ENCODE data around the gene ABI2.

ABI2 gene

DNA sequence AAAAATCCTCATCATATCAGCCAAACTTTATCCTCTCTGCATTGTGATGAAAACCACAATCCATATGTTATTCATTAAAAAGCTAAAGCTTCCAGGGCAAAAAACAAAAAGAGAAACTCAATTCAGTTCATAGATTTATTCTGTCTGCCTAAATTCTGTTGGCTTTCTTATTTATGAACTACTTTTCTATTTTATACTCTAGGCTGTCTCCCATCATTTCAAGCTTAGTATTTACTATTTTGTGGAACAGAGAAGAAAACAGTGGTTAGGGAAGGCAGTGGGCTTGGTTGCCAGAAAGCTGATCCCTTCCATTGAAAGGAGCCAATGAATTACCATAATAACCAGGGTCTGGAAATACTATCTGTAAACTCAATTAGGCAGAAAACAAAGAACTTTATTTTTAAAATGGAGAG, 135.1 kb downstream of the ABI2 start:
- H3K4me3 ChIP-seq (ENCODE audit: low read length) = no peak overlapping the region
- TF ChIP-seq, protein P1, sequence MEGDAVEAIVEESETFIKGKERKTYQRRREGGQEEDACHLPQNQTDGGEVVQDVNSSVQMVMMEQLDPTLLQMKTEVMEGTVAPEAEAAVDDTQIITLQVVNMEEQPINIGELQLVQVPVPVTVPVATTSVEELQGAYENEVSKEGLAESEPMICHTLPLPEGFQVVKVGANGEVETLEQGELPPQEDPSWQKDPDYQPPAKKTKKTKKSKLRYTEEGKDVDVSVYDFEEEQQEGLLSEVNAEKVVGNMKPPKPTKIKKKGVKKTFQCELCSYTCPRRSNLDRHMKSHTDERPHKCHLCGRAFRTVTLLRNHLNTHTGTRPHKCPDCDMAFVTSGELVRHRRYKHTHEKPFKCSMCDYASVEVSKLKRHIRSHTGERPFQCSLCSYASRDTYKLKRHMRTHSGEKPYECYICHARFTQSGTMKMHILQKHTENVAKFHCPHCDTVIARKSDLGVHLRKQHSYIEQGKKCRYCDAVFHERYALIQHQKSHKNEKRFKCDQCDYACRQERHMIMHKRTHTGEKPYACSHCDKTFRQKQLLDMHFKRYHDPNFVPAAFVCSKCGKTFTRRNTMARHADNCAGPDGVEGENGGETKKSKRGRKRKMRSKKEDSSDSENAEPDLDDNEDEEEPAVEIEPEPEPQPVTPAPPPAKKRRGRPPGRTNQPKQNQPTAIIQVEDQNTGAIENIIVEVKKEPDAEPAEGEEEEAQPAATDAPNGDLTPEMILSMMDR (IDR thresholded peaks at IDR 0.05; ENCODE audit: insufficient read depth, low read depth, low read length, missing control alignments) = no peak
- no peak for DNase-seq (ENCODE audit: low read depth)

DNA sequence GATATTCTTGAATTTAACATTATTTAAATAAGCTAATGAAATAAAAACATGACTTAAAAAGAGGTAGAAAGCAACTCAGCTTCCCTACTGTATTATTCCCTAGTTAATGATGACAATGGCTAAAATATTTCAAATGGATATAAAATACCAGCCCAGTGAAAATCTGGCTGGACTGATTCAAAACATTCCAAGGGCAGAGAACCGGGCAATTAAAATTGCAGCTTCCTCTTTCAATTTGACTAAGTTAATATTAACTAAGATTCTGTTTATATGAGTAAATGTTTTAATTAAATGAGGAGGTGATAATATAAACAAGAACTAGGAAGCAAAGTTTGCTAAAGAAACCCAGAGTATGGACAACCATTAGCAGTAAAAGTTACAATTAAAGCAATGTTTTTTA, 141.4 kb downstream of the ABI2 start:
- no peak overlapping the region for H3K4me3 ChIP-seq (ENCODE audit: low read length)
- TF ChIP-seq, protein P1 (IDR thresholded peaks at IDR 0.05; ENCODE audit: insufficient read depth, low read depth, low read length, missing control alignments) = no peak
- DNase-seq (ENCODE audit: low read depth) = no peak

DNA sequence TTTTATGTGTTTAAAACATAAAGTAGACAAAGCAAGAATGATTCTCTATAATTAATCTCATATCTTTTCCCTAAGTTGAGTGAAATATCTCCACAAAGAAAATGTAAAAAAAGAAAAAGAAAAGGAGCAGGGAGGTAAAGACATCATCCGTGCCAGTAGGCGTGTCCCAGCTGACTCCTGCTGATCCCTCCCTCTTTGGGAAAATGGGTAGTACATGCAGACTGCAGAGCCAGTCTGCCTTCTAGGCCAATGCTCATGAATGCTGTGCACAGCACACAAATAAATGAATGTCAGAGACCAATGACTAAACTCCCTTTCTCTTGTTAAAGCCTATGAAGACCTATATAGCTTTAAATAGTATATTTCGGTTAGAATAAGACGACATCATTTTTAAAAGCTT, 142.2 kb downstream of the ABI2 start:
- DNase-seq (ENCODE audit: low read depth) = peak; percentile 21
- H3K4me3 ChIP-seq (ENCODE audit: low read length) = no peak overlapping the region
- TF ChIP-seq, protein P1 (IDR thresholded peaks at IDR 0.05; ENCODE audit: insufficient read depth, low read depth, low read length, missing control alignments) = no peak

DNA sequence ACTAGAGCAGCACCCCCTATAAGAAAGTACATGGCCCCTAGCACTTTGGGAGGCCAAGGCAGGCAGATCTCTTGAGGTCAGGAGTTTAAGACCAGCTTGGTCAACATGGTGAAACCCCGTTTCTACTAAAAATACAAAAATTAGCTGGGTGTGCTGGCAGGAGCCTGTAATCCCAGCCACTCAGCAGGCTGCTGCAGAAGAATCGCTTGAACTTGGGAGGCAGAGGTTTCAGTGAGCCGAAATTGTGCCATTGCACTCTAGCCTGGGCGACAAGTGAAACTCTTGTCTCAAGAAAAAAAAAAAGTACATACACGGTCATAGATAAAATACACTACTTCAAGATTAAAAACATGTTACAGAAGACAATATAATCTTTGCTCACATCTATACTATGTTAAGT, 143.1 kb downstream of the ABI2 start:
- H3K4me3 ChIP-seq (ENCODE audit: low read length) = no peak overlapping the region
- no peak for DNase-seq (ENCODE audit: low read depth)
- TF ChIP-seq, protein P1 (IDR thresholded peaks at IDR 0.05; ENCODE audit: insufficient read depth, low read depth, low read length, missing control alignments) = no peak

DNA sequence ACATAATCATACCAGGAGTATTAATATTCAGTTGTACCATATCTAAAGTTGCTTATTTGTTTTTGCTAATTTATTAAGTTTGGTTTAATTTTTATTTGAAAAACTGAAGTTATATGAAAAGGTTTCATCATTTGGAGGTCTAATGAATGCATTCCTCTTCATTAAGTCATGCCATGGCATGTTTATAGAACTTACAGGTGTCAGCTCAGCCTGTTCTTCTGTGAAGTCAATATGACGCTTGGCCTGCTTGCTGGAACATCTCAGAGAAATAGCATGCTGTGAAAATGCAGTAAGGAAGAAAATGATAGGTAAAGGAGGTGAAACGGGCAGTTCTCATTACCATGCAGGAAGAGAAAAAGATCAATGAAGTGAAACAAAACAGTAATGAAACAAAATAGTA, 148.7 kb downstream of the ABI2 start:
- peak; percentile 55 for DNase-seq (ENCODE audit: low read depth)
- no peak overlapping the region for H3K4me3 ChIP-seq (ENCODE audit: low read length)
- TF ChIP-seq, protein P1 (IDR thresholded peaks at IDR 0.05; ENCODE audit: insufficient read depth, low read depth, low read length, missing control alignments) = no peak

DNA sequence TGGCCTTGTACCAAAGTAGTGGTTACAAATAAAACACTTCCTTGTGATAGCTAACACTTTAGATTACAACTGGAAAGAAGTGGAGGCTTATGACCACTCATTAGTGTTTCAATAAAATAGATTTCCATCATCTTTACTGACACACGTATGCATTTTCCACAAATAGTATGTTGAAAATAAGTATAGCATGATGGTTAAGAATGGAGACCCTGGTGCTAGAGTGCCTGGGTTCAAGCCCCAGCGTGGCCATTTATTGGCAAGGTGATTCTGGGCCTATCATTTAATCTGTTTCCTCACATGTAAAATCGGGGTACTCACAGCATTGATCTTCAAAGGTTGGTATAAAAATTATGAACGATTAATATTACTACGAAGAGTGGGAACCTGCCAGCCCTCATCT, 152.4 kb downstream of the ABI2 start:
- TF ChIP-seq, protein P1 (IDR thresholded peaks at IDR 0.05; ENCODE audit: insufficient read depth, low read depth, low read length, missing control alignments) = no peak
- DNase-seq (ENCODE audit: low read depth) = no peak
- H3K4me3 ChIP-seq (ENCODE audit: low read length) = no peak overlapping the region

DNA sequence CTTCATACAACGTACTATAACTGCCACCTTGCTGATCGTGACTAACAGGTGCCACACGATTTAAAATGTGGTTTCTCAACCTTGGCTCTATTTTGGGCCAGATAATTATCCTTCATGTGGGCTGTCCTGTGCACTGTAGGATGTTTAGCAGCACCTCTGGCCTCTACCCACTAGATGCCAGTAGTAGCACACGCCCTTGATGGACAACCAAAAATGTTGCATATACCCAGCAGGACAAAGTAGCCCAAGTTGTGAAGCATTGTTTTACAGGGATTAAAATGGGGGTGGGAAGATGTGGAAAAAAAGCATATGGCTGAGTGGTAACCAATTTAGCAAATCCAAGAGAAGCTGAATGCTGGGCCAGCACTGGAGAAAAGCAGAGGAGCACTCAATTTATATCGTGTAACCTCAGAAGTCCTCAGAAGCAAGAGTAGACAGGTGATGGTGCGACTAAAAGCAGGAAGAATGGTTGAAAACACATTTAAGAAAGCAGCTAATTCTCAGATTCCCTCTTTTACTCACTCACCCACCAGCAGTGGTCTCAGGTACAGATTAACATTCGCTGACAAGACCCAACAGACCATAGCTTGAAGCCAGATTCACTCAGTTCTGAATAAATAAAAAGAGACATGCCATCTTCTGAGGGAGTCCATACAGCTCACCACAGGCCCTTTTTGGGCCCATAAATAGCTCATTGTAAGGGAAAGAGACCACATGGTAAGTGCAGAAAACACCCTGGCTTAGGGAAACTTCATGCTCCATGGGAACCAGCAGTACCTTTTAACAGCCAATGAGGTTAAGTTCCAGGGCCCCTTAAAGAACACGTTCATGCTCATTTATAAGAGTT, 156.3 kb downstream of the ABI2 start:
- H3K4me3 ChIP-seq (ENCODE audit: low read length) = no peak overlapping the region
- TF ChIP-seq, protein P1 (IDR thresholded peaks at IDR 0.05; ENCODE audit: insufficient read depth, low read depth, low read length, missing control alignments) = peak; percentile 70
- DNase-seq (ENCODE audit: low read depth) = peak; percentile 34
